Neural cell (in vitro differentiated cells): ENCODE measurements around the gene WWC2. TPM values are rescaled to one million over a fixed set of nuclear protein-coding genes. Genes with fewer than 3 reads are reported as not detected.

Source experiments
- H2AFZ ChIP-seq: fragments of 200-600, 300-800 bp; sonication (generic), shearing (Covaris generic); 2 replicates; pipeline ENCODE4 v1.6.0; 2014; ENCODE audit warnings: low read depth, mild to moderate bottlenecking, antibody characterized with exemption, low read length, moderate library complexity
- H3F3A ChIP-seq: fragments of 200-600 bp; shearing (Covaris generic); 2 replicates; pipeline ENCODE4 v1.6.1; 2016; ENCODE audit warnings: mild to moderate bottlenecking, moderate library complexity, mixed read lengths, antibody characterized with exemption, low read length; ENCODE audit not compliant: insufficient read depth, poor library complexity, severe bottlenecking
- H3K27ac ChIP-seq: fragments of 200-600, 300-800 bp; sonication (generic), shearing (Covaris generic); 2 replicates; pipeline ENCODE4 v1.5.1; 2014; ENCODE audit warnings: mild to moderate bottlenecking, low read length, moderate library complexity
- H3K27me3 ChIP-seq: fragments of 300-800, 200-600 bp; sonication (generic), shearing (Covaris generic); 2 replicates; pipeline ENCODE4 v1.6.0; 2014; ENCODE audit warnings: mild to moderate bottlenecking, low read depth, low read length, moderate library complexity; ENCODE audit not compliant: insufficient read depth
- H3K36me3 ChIP-seq: fragments of 300-800, 200-600 bp; sonication (generic), shearing (Covaris generic); 2 replicates; pipeline ENCODE4 v1.5.1; 2014; ENCODE audit warnings: mild to moderate bottlenecking, antibody characterized with exemption, low read length, moderate library complexity; ENCODE audit not compliant: insufficient read depth
- H3K4me2 ChIP-seq: fragments of 300-800, 200-600 bp; sonication (generic), shearing (Covaris generic); 2 replicates; pipeline ENCODE4 v1.6.0; 2014; ENCODE audit warnings: mild to moderate bottlenecking, low read length
- H3K4me3 ChIP-seq: fragments of 300-800, 200-600 bp; sonication (generic), shearing (Covaris generic); 2 replicates; pipeline ENCODE4 v1.5.1; 2014; ENCODE audit warnings: mild to moderate bottlenecking, low read length, moderate library complexity
- H3K79me2 ChIP-seq: fragments of 200-600 bp; shearing (Covaris generic); replicated peaks from 2 replicates; pipeline ENCODE4 v1.6.0; 2014; ENCODE audit warnings: mild to moderate bottlenecking, low read length, moderate library complexity; ENCODE audit not compliant: insufficient read depth
- H3K9ac ChIP-seq: fragments of 300-800, 200-600 bp; sonication (generic), shearing (Covaris generic); 2 replicates; pipeline ENCODE4 v1.6.1; 2016; ENCODE audit warnings: mild to moderate bottlenecking, low read length, mixed read lengths
- H3K9me2 ChIP-seq: fragments of 200-600 bp; shearing (Covaris generic); 2 replicates; pipeline ENCODE4 v1.6.1; 2016; ENCODE audit warnings: mild to moderate bottlenecking, low read length, mixed read lengths; ENCODE audit not compliant: insufficient read depth
- H3K9me3 ChIP-seq: fragments of 200-600, 300-800 bp; sonication (generic), shearing (Covaris generic); 2 replicates; pipeline ENCODE4 v1.6.1; 2016; ENCODE audit warnings: mild to moderate bottlenecking, mixed run types, low read length, moderate library complexity, mixed read lengths
- H4K20me1 ChIP-seq: fragments of 200-600 bp; shearing (Covaris generic); 2 replicates; pipeline ENCODE4 v1.6.1; 2016; ENCODE audit warnings: mild to moderate bottlenecking, mixed run types; ENCODE audit not compliant: insufficient read depth
- CTCF ChIP-seq: fragments of 450-650 bp; IDR thresholded peaks from 2 replicates; pipeline ENCODE4 v1.5.1; 2014; ENCODE audit warnings: antibody characterized with exemption, mild to moderate bottlenecking, moderate library complexity; ENCODE audit not compliant: poor library complexity, severe bottlenecking
- EP300 ChIP-seq: fragments of 450-650 bp; conservative IDR thresholded peaks from 2 replicates; pipeline ENCODE4 v1.6.1; 2014; ENCODE audit warnings: antibody characterized with exemption, mild to moderate bottlenecking, moderate library complexity; ENCODE audit not compliant: poor library complexity, severe bottlenecking
- EZH2 ChIP-seq: fragments of 200-600, 300-800 bp; shearing (Covaris generic), sonication (generic); IDR thresholded peaks from 2 replicates; pipeline ENCODE4 v1.6.1; 2014; ENCODE audit warnings: antibody characterized with exemption, low read length, borderline replicate concordance, mild to moderate bottlenecking; ENCODE audit not compliant: insufficient read depth, poor library complexity, severe bottlenecking
- MXI1 ChIP-seq: fragments of 450-650 bp; conservative IDR thresholded peaks from 2 replicates; pipeline ENCODE4 v1.6.1; 2014; ENCODE audit warnings: antibody characterized with exemption, mild to moderate bottlenecking; ENCODE audit not compliant: poor library complexity, severe bottlenecking
- POLR2AphosphoS5 ChIP-seq: IDR thresholded peaks from 2 replicates; pipeline ENCODE4 v1.6.1; 2012
- RAD21 ChIP-seq: fragments of 450-650 bp; conservative IDR thresholded peaks from 2 replicates; pipeline ENCODE4 v1.6.1; 2014; ENCODE audit warnings: antibody characterized with exemption, mild to moderate bottlenecking, moderate library complexity
- REST ChIP-seq: IDR thresholded peaks from 2 replicates; pipeline ENCODE4 v1.6.1; 2012; ENCODE audit warnings: borderline replicate concordance
- SMC3 ChIP-seq: fragments of 450-650 bp; conservative IDR thresholded peaks from 2 replicates; pipeline ENCODE4 v1.6.1; 2014; ENCODE audit warnings: antibody characterized with exemption, mild to moderate bottlenecking, moderate library complexity; ENCODE audit not compliant: poor library complexity
- TAF1 ChIP-seq: IDR thresholded peaks from 2 replicates; pipeline ENCODE4 v1.6.1; 2012; ENCODE audit warnings: low read depth
- polyA plus RNA-seq: library from polyadenylated mRNA; depleted of rRNA; stranded (reverse); fragments of >200 nt; gene quantifications from 2 replicates; pipeline ENCODE4 v1.2.3, GENCODE V29; 2014

Gene WWC2
- polyA plus RNA-seq, 1 donor from 2014 or later = 5.7 TPM

GRCh38 chr4:183098019-183098722 lies 886 bp upstream of the WWC2 start:
- Histone ChIP-seq H3K9me2 (no peaks in the 10 kb centered on the region), H3K36me3 (no peaks in the 10 kb centered on the region), H3K27me3 (peaks cover 30% of the 10 kb centered on the region), H3K27ac (no peak overlapping the region), H3K79me2 (peaks cover 16% of the 10 kb centered on the region), H3K9ac (peak overlapping the region; percentile 63), H2AFZ (no peak overlapping the region), H3K4me2 (peak overlapping the region; percentile 60), H3F3A (no peaks in the 10 kb centered on the region), H3K4me3 (peak overlapping the region; percentile 80), H4K20me1 (no peaks in the 10 kb centered on the region), H3K9me3 (no peaks in the 10 kb centered on the region)
- TF ChIP-seq RAD21 (no peak), REST (no peak), CTCF (no peak), EP300 (no peak), SMC3 (no peak), POLR2AphosphoS5 (no peak), MXI1 (no peak), TAF1 (no peak), EZH2 (no peak)

GRCh38 chr4:183099537-183100297 lies 660 bp downstream of the WWC2 start:
- H3K4me2 ChIP-seq = peak overlapping the region; percentile 19
- TF ChIP-seq SMC3 = no peak
- H3K9me2 ChIP-seq = no peaks in the 10 kb centered on the region
- H3K9me3 ChIP-seq = no peaks in the 10 kb centered on the region
- peaks cover 23% of the 10 kb centered on the region for H3K79me2 ChIP-seq
- peak overlapping the region; percentile 80 for H3K4me3 ChIP-seq
- H3K9ac ChIP-seq = peak overlapping the region; percentile 63
- H3K27ac ChIP-seq = no peak overlapping the region
- no peak overlapping the region for H2AFZ ChIP-seq
- H3F3A ChIP-seq = no peaks in the 10 kb centered on the region
- no peaks in the 10 kb centered on the region for H3K36me3 ChIP-seq
- H3K27me3 ChIP-seq = peaks cover 30% of the 10 kb centered on the region
- H4K20me1 ChIP-seq = no peaks in the 10 kb centered on the region
